Fibroblast of skin of abdomen (primary cell): ENCODE data around the gene FAM83G.
A peak's percentile ranks its signal among the peaks of the same experiment; 100 is the strongest.
"Not testable (repeated sequence)": the region's sequence is repeated elsewhere in the genome, so short reads cannot be mapped to it uniquely, and the experiment has no call there.

Experiments used
- DNase-seq: peaks from one replicate; pipeline ENCODE4 v3.0.0-alpha.2; 2013

FAM83G gene

DNA sequence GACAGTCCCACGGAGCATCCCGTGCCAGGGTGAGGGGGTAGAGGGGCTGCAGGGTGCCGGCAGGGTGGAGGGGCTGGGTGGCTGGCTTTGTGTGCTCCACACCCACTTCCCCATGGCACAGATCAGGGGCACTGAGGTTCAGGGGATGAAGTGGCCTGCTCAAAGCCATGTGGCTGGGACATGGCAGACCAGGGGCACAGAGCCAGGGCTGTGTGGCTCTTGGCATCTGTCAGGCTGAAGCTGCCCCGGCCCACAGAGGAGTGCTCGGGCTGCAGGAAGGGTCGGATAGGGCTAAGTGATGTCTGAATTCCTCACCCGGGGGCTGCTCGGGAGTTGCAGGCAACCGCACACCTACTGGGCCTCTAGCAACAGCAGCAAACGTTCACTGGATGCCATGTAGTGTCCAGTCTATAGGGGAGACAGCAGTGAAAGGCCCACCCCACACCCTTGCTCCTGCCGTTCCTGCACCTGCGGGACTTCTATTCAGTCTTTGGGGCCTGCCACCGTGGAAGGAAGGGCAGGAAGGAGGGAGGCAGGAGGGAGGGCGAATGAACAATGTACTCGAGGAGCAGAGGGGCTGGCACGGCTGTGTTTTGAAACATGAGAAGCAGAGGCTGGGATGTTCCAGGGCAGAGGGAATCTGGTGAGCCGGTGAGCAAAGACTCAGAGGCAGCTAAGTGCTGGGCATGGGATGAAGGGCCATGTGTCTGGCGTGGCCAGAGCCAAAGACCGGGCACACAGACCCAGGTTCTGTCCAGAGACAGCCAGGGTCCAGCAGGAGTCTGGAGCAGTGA is 37.5 kb downstream of the FAM83G start:
- DNase-seq = no peak

DNA sequence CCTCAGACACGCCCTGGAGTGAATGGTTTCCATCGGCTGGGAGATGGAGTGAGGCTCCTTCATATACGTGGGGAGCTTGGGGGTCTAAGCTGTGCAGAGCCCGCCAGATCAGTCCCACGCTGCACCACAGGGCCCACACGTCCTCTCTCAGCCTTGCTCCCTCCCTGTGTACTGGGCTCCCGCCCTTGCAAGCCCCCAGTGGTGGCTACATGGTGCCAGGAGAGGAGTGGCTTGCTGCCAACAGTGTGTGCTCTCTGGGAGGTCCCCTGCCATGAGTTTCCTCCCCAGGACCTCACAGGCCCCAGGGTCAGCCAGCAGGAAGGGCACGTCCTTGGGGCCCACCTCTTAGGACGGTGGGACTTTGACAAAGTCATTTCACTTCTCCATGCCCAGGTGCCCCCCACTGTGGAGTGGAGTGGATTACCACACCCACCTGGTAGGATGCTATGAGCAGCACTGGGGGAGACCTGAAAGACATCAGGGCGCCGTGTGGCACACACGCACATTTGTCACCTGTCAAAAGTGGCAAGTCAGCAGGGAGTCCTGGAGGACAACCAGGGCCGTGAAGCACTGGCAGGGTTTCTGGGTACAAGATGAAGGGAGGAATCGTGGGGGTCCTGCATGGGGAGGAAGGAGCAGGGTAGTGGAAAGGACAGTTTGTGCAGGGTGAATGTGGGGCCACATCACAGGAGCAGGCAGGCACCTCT is 38.9 kb downstream of the FAM83G start:
- no peak for DNase-seq

DNA sequence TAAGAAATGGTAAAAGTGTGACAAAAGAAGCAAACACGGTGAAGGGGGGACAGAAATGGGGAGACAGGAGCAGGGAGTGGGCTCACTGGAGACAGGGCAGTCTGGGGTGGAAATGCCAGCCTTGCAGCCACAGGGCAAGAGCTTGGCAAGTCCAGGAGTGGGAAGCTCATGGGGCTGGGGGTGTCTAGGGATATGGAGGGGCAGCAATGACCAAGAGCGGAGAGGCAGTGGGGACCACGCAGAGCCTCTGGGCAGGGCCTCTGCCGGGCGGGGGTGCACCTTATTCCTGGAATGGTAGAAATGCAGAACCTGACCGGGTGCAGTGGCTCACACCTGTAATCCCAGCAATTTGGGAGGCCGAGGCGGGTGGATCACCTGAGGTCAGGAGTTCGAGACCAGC is 40.0 kb downstream of the FAM83G start:
- DNase-seq = no peak

DNA sequence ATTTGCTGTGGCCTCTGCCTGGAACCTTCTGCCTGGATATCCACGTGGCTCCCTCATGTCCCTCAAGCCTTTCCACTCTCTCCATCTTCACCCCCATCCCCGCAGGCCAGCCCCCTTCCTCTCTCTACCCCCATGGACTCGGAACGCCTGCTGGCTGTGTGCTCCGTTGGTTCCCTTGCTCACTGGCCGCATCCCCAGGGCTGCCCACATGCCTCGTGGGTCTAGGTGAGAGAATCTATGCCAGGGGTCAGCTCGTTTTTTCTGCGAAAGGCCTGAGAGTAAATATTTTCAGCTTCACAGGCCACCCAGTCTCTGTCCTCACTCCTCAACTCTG is 40.6 kb downstream of the FAM83G start:
- no peak for DNase-seq

DNA sequence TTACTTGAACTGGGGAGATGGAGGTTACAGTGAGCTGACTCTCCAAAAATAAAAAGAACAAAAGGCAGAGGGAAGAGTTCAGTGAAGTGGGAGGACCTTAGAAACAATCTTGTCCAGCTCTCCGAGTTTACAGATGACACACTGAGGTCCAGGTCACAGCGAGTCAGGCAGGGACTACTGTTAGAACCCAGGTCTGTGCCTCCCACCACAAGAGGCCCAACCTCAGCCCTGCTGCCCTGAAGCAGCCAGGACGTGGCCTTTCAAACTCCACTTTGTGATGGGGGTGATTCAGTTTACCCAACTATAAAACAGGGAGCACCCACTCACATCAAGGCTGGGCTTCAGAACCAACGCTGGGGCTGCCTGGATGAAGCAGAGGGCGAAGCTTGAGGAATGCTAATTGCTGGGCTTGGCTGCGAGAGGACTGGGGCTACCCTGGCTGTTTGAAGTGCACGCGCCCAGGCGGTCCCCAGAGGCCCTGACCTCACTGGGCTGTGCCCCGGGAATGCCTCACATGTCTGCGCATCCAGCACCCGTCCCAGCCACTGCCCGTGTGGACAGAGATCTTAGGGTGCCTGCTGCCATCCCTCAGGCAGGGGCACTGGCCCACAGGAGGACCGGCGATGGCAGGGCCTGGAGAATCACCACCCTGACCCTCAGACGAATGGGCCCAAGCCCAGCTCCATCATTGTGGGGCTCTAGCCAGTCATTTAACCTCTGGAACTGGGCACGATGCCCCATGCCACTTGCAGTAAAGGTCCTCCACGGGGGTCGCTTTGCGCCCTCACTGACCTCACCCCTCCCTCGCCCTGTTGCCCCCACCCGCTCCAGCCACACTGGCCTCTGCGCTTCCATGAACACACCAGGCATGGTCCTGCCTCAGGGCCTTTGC is 41.2 kb downstream of the FAM83G start:
- no peak for DNase-seq

DNA sequence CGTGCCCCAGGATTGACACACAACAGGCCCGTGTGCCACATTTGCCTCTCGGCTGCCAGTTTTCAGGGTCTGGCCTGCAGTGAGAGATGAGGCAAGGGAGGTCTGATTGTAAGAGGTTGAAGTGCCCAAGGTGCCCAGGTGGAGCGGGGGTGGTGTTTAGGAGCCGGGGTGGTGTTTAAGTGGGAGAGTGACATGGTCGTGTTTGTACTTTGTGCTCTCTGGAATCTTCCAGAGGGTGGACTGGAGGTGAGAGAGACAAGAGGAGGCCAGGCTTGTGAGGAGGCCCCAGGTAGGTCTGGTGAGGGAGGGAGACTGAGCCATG is 42.1 kb downstream of the FAM83G start:
- no peak for DNase-seq

DNA sequence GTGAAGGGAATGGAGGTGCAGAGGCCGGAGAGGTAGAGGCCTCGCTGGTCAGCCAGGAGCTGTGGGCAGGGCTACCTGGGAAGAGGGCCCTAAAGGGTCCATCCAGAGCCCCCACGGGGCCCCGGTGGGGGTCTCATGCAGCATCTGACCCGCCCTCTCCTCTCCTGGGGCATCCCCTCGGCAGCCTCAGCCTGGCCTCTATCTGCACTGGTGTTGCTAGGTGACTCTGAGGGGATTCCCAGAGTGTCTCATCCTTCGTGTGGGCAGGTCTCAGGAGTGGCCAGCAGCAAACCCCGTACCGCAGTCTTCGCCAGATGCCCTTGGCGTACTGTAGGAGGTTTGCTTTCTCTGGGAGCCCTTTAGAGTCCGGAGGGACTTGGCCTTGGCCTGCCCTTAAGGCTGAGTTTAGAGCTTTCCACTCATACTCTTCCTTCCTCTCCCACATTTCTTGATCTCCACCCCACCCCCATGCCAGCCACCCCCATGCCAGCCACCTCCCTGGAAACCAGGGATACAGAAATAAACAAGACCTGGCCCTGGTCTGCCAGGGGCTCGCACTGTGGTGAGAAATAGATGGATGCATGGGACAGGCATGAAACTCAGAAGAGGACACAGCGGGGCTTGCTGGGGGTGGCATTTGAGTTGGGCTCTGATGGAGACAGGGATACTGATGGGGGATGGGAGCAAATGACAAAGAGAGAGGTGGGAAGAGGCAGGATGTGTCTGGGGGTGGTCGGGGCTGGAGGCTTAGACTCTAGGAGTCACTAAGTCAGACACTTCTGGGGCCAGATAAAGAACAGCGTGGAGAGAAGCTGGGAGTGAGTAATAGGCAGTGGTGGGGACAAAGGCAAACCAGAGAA is 42.7 kb downstream of the FAM83G start:
- DNase-seq = no peak

DNA sequence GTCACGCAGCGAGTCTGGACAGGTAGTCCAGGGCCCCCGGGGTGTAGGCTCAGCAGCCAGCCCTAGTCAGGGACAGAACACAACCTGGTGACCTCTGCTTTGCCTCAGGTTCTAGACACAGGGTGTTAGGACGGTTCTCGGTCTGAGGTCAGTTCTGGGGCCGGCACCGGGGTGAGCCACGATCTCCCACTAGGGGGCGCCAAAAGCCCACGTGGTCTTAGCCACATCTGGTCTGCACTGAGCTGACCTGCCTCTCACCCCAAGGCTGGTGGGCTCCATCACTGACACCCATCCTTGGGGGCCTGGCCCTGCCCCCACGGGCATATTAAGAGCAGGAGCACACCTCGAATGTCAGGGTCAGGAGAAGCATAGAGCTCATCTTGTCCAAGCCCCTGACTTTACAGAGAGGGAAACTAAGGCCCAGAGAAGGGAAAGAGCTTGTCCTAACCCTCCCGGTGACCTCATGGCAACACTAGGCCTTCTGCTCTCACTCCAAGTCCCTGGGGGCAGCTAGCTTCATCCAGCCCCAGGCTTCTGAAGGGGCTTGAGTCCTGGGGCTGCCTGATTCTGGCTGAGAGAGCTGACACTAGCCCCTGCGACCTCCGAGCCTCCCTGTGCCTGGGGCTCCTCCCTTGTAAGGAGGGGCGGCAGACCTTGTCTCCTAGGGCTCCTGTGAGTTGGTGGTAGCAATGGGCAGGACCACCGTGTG is 43.6 kb downstream of the FAM83G start:
- DNase-seq = peak; percentile 54

DNA sequence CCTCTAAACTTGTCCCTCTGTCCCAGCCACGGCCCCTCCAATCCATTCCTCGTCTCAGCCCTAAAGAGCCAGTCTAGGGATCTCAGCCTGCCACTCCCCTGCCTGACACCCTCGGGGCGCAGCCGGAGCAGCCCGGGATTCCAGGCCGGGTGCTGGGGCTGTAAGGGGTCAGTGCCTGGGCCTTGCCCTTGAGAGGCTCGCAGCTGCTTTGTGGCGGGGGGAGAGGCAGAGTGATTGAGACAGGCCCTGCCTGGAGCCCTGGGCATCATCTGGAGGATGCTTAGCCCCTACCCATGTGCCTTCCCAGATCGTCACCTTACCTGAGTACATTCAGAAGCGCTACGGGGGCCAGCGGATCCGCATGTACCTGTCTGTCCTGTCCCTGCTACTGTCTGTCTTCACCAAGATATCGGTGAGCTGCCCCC is 44.3 kb downstream of the FAM83G start:
- DNase-seq = no peak

DNA sequence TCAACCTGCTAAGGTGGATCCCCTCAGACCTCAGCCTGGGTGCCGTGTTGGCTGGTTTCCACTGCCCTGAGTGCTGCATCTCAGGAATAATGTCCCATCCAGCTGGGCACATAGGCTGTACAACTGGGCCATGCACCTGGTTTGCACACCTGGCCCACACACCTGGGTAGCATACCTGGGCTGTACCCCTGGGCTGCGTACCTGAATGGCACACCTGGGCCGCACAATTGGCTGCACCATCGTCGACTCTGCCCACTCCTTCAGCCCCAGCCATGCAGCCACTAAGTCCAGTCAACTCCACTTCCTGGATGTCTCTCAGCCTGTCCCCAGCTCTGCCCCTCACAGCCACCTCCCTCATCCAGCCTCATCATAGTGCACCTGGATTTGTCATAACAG is 44.7 kb downstream of the FAM83G start:
- DNase-seq = no peak

DNA sequence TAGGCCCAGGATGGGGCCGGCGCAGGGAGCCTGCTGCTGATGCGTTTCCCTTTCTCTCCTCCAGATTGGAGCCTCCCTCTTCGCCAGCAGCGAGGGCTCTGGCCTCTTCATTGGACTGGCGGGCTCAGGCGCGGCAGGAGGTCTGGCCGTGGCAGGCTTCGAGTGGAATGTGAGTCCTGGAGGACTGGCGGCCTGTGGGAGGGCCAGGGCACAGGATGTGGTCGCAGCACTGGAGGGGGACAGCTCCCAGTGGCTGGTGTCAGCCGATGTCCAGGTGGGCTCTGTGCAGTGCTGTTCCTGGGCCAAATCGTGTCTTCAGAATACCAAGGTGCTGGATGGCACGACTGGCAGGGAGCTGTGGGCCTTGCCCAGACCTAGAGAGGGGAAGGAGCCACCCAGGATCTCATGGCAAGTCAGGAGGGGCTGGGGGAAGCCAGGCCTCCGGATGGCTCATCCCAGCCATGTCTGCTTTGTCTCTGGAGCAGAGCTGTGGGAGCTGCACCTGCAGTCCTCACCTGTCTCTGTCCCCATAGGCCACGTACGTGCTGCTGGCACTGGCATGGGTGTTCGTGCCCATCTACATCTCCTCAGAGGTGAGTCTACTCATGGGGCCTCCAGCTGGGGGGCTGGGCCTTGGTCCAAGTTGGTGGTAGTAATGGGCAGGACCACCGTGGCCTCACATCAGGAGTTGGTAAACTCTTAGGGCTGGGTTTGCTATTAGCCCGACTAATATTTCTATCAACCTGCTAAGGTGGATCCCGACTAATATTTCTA is 45.3 kb downstream of the FAM83G start:
- no peak for DNase-seq

DNA sequence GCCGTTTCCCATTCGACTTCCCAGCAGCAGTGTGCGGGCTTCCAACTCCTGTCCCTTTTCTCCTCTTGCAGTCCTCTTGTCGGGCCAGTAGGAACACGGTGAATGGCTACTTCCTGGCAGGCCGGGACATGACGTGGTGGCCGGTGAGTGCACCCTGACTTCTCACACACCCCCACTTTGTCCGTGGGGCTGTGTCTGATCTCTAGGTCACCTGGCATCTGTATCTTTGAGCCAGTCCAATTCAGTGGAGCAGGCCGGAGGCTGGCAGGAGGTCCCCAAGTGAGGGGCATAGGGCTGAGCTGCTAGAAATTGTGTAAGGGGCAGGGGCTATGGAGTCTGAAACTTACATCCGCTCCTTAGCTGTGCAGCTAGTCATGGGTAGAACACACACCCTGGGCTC is 46.0 kb downstream of the FAM83G start:
- no peak for DNase-seq

DNA sequence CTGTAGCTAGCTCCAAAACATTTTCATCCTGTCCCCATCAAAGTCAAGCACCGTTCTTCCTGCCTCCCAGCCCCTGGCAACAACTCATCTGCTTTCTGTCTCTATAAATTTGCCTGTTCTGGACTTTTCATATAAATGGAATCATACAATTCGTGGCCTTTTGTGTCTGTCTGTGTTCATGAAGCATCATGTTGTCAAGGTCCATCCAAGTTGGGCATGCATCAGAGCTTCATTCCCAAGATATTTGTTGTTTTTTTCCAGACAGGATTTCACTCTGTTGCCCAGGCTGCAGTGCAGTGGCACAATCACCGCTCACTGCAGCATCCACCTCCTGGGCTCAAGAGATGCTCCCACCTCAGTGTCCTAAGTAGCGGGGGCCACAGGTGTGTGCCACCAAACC is 46.7 kb downstream of the FAM83G start:
- DNase-seq = no peak

DNA sequence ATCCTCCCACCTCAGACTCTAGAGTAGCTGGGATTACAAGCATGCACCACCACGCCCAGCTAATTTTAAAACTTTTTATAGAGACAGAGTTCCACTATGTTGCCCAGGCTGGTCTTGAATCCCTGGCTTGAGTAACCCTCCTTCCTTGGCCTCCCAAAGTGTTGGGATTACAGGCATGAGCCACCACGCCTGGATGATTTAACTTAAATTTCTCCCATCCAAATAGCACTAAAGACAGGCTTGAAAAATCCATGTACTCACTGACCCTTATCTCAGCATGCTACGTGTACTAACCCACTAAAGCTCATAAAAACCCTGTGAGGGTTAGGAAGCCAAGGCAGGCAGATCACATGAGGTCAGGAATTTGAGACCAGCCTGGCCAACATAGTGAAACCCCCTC is 48.0 kb downstream of the FAM83G start:
- DNase-seq = no peak

DNA sequence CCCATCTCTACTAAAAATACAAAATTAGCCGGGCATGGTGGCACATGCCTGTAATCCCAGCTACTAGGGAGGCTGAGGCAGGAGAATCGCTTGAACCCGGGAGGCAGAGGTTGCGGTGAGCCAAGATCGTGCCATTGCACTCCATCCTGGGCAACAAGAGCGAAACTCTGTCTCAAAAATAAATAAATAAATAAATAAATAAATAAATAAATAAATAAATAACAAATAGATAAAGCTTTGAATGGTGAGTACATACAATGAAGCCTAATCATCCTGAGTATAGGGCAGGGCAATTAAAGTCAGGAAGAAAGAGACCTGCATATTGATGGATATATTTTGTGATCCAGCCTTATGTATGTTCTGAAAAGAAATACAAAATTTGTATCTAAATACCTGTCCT is 48.5 kb downstream of the FAM83G start:
- DNase-seq = not testable (repeated sequence)

DNA sequence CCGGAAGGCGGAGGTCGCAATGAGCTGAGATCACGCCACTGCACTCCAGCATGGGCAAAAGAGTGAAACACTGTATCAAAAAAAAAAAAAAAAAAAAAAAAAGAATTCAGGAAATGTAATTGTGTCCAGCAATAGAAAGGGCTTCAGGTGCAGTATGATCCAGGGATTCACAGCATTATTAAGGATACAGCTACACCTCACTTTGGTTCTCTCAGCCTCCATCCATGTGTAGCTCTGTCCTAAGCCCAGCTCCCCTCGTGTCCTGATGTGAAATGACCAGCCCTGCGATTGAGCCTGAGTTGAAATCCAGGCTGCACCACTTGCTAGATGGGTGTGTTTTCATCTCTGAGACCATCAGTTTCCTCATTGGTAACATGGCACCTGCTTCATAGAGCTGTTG is 49.6 kb downstream of the FAM83G start:
- no peak for DNase-seq

DNA sequence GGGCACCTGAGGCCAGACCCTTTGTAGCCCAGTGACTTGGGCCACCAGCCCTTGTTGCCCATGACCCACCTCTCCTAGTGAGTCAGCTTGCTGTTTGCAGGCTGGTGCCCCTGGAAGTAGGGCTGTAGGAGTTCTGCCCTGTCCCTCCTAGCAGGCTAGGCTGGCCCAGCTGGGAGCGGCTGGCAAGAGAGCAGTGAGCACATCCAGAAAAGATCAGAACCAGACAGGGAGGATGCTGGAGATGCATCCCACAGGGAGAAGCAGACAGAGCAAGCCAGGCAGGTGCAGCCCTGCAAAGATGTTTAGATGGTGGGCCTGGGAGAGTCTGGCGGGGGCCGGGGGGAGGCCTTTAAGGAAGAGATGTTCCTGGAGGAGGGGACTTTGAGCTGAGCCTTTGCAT is 50.2 kb downstream of the FAM83G start:
- no peak for DNase-seq

DNA sequence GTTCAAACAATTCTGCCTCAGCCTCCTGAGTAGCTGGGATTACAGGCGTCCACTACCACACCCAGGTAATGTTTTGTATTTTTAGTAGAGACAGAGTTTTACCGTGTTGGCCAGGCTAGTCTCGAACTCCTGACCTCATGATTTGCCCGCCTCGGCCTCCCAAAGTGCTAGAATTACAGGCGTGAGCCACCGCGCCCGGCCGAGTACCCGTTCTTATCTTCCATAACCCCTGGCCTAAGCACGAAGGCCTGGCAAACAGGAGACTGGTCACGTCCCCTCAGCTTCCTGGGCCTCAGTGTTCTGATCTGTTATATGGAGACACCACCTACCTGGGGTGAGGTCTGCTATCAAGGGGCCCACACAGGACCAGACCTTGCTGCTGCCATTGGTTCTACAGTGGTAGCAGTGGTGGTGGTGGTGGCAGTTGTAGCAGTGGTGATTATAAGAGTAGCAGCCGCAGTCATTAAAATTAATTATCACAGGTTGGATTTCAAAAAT is 51.3 kb downstream of the FAM83G start:
- DNase-seq = no peak

DNA sequence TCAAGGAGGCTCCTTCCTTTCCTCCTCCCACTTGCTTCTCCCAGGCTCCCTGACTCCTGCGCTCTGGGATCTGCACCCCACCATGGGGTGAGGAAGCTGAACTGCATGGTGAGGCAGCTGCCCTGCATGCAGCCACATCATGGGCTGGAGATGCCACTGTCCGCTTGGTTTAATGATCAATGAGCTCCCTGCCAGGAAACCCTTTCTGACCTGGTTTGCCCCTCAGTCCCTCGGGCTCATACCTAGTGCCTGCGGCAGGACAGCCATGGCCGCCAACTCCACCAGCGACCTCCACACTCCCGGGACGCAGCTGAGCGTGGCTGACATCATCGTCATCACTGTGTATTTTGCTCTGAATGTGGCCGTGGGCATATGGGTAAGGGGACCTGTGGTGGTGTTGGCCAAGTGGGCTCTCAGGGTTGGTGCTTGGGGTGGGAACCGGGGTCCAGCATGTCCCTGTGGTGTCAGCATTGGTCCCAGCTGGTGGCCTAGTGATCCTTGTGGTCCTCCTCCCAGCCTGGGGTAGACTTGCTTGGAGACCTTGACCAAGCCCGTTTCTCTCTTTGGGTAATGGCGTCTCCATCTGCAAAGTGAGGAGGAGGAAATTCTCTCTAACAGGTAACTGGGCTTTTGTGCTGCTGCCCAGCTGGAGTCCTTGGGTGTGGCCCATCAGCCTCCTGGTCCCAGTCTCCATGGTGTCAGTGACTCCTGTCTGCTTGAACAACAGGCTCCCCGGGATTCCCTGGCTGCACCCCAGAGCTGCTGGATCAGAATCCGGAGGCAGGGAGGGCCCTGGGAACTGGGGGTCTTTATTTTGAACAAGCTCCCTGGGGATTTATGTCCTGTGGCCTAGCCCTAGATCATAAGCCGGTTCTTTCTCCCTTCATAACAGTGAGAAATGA is 52.4 kb downstream of the FAM83G start, which contains the start of gene SLC5A10:
Gene SLC5A10 (plus strand): TSS at position 225 of the 902 bp plus-strand sequence. CDS start 41 bp downstream, at position 266.
- no peak for DNase-seq
